Left kidney (tissue), 8 donors: ENCODE data around the gene HHIP. TPM values are rescaled to one million over a fixed set of nuclear protein-coding genes. Genes with fewer than 3 reads are reported as not detected.

ENCODE experiments used
- DNase-seq: peaks from one replicate; pipeline ENCODE4 v3.0.0-alpha.2; 2013
- long read RNA-seq, 8 donors: transcript quantifications; one replicate each; lab custom pipeline, GENCODE V29; 2026
- polyA plus RNA-seq: library from polyadenylated mRNA; unstranded; fragments of 120-200 nt; gene quantifications from one replicate; pipeline ENCODE4 v1.2.1, GENCODE V29; 2013; ENCODE audit not compliant: insufficient read length

HHIP gene
- 3.0 TPM for polyA plus RNA-seq
- long read RNA-seq, donor 1: 0 reads
- long read RNA-seq, donor 2, full-length matches to known transcripts: 1 of 1 reads
- long read RNA-seq, donor 2, partial matches to known transcripts: 0 of 1 reads
- long read RNA-seq, donor 2, other reads (novel, unspliced or antisense): 0 of 1 reads
- long read RNA-seq, donor 3: 0 reads
- long read RNA-seq, donor 4: 0 reads
- long read RNA-seq, donor 5: 0 reads
- long read RNA-seq, donor 6, partial matches to known transcripts: 0 of 1 reads
- long read RNA-seq, donor 6, other reads (novel, unspliced or antisense): 0 of 1 reads
- long read RNA-seq, donor 7, partial matches to known transcripts: 0 of 1 reads
- long read RNA-seq, donor 7, other reads (novel, unspliced or antisense): 0 of 1 reads
- long read RNA-seq, donor 8: 0 reads

GRCh38 chr4:144645631-144646522 lies at the start of gene HHIP:
Gene HHIP, plus strand, starts transcription at chr4:144646156. Its CDS starts 520 bp downstream, at chr4:144646676.
- peak; percentile 66 for DNase-seq

GRCh38 chr4:144597171-144597570 lies 48.8 kb upstream of the HHIP start:
- DNase-seq: no peak

GRCh38 chr4:144599621-144600020 lies 46.3 kb upstream of the HHIP start:
- no peak for DNase-seq

GRCh38 chr4:144611850-144612249 lies 34.1 kb upstream of the HHIP start:
- no peak for DNase-seq

- DNase-seq: no peak
Observed at GRCh38 chr4:144614850-144615585, 30.9 kb upstream of the HHIP start.

GRCh38 chr4:144621681-144622080 lies 24.3 kb upstream of the HHIP start:
- no peak for DNase-seq

GRCh38 chr4:144627663-144628076 lies 18.3 kb upstream of the HHIP start:
- no peak for DNase-seq

- no peak for DNase-seq
Observed at GRCh38 chr4:144633215-144633614, 12.7 kb upstream of the HHIP start.

GRCh38 chr4:144634978-144635747 lies 10.8 kb upstream of the HHIP start:
- DNase-seq: no peak

- DNase-seq: no peak
Observed at GRCh38 chr4:144644368-144645101, 1.4 kb upstream of the HHIP start.

GRCh38 chr4:144645102-144645630 lies 790 bp upstream of the HHIP start:
- no peak for DNase-seq

GRCh38 chr4:144646523-144647094 lies 653 bp downstream of the HHIP start:
- no peak for DNase-seq

GRCh38 chr4:144647095-144647561 lies 1.2 kb downstream of the HHIP start:
- DNase-seq: peak; percentile 49

- DNase-seq: no peak
Observed at GRCh38 chr4:144647590-144647989, 1.6 kb downstream of the HHIP start.

- DNase-seq: no peak
Observed at GRCh38 chr4:144648042-144648441, 2.1 kb downstream of the HHIP start.

GRCh38 chr4:144649646-144650045 lies 3.7 kb downstream of the HHIP start:
- DNase-seq: no peak

GRCh38 chr4:144650311-144651005 lies 4.5 kb downstream of the HHIP start:
- no peak for DNase-seq

GRCh38 chr4:144653781-144654545 lies 8.0 kb downstream of the HHIP start:
- no peak for DNase-seq

- DNase-seq: no peak
Observed at GRCh38 chr4:144655491-144655890, 9.5 kb downstream of the HHIP start.
